RWPE2 (cell line): ENCODE data around the gene SLC39A11.

Source experiments
- ATAC-seq: fragments of 200-7000 bp; cut with Tn5 transposase; 3 replicates; pipeline ENCODE4 v1.9.1; 2021; ENCODE audit warnings: low read depth
- DNase-seq: peaks from one replicate; pipeline ENCODE4 v3.0.0-alpha.2; 2020; ENCODE audit warnings: low spot score
- H3K27ac ChIP-seq: fragments of 450-650 bp; 2 replicates; pipeline ENCODE4 v1.5.1; 2017; ENCODE audit warnings: mild to moderate bottlenecking; ENCODE audit not compliant: poor library complexity, severe bottlenecking
- H3K27me3 ChIP-seq: fragments of 250-450 bp; sonication (Bioruptor Pico); 2 replicates; pipeline ENCODE4 v1.5.1; 2021; ENCODE audit warnings: mild to moderate bottlenecking, moderate library complexity; ENCODE audit not compliant: insufficient read depth, poor library complexity, severe bottlenecking
- H3K36me3 ChIP-seq: fragments of 250-450 bp; sonication (Bioruptor Pico); 2 replicates; pipeline ENCODE4 v1.5.1; 2020; ENCODE audit warnings: low read depth, mild to moderate bottlenecking, moderate library complexity
- H3K4me1 ChIP-seq: fragments of 250-450 bp; sonication (Bioruptor Pico); 2 replicates; pipeline ENCODE4 v1.5.1; 2021; ENCODE audit warnings: mild to moderate bottlenecking, moderate library complexity; ENCODE audit not compliant: insufficient read depth, poor library complexity, severe bottlenecking
- H3K4me3 ChIP-seq: fragments of 250-450 bp; sonication (Bioruptor Pico); 2 replicates; pipeline ENCODE4 v1.5.1; 2021; ENCODE audit warnings: mild to moderate bottlenecking, moderate library complexity; ENCODE audit not compliant: severe bottlenecking
- H3K9me3 ChIP-seq: fragments of 250-450 bp; sonication (Bioruptor Pico); 2 replicates; pipeline ENCODE4 v1.5.1; 2021; ENCODE audit warnings: mild to moderate bottlenecking, moderate library complexity; ENCODE audit not compliant: severe bottlenecking
- CTCF ChIP-seq: fragments of 450-650 bp; IDR thresholded peaks from one replicate; pipeline ENCODE4 v1.5.1; 2017; ENCODE audit warnings: mild to moderate bottlenecking, moderate library complexity; ENCODE audit not compliant: poor library complexity, severe bottlenecking

Gene SLC39A11

GRCh38 chr17:72761431-72761830 is 331.1 kb downstream of the SLC39A11 start:
- Histone ChIP-seq H3K27me3 (no peaks in the 10 kb centered on the region), H3K9me3 (no peaks in the 10 kb centered on the region), H3K36me3 (no peaks in the 10 kb centered on the region), H3K27ac (no peak overlapping the region), H3K4me3 (no peak overlapping the region), H3K4me1 (no peaks in the 10 kb centered on the region)
- ATAC-seq (no peak), DNase-seq (no peak)
- TF ChIP-seq CTCF, result no peak

- DNase-seq (no peak), ATAC-seq (no peak)
- no peak overlapping the region for H3K4me3 ChIP-seq
- no peaks in the 10 kb centered on the region for H3K4me1 ChIP-seq
- no peaks in the 10 kb centered on the region for H3K36me3 ChIP-seq
- TF ChIP-seq CTCF, result no peak
- H3K27me3 ChIP-seq, result no peaks in the 10 kb centered on the region
- H3K27ac ChIP-seq, result no peak overlapping the region
- H3K9me3 ChIP-seq, result no peaks in the 10 kb centered on the region
Observed at GRCh38 chr17:72760368-72760767, 332.1 kb downstream of the SLC39A11 start.

GRCh38 chr17:72759301-72759700 is 333.2 kb downstream of the SLC39A11 start:
- DNase-seq (no peak), ATAC-seq (no peak)
- no peak overlapping the region for H3K4me3 ChIP-seq
- no peaks in the 10 kb centered on the region for H3K4me1 ChIP-seq
- no peak overlapping the region for H3K27ac ChIP-seq
- TF ChIP-seq CTCF, result no peak
- H3K36me3 ChIP-seq, result no peaks in the 10 kb centered on the region
- H3K9me3 ChIP-seq, result no peaks in the 10 kb centered on the region
- no peaks in the 10 kb centered on the region for H3K27me3 ChIP-seq

- H3K4me3 ChIP-seq, result no peak overlapping the region
- H3K27me3 ChIP-seq, result no peaks in the 10 kb centered on the region
- no peaks in the 10 kb centered on the region for H3K9me3 ChIP-seq
- TF ChIP-seq CTCF, result no peak
- DNase-seq (no peak), ATAC-seq (no peak)
- H3K4me1 ChIP-seq, result no peaks in the 10 kb centered on the region
- H3K27ac ChIP-seq, result no peak overlapping the region
- H3K36me3 ChIP-seq, result no peaks in the 10 kb centered on the region
Observed at GRCh38 chr17:72756256-72756655, 336.2 kb downstream of the SLC39A11 start.

GRCh38 chr17:72754513-72754912 is 338.0 kb downstream of the SLC39A11 start:
- Histone ChIP-seq H3K36me3 (no peaks in the 10 kb centered on the region), H3K9me3 (no peaks in the 10 kb centered on the region), H3K27me3 (no peaks in the 10 kb centered on the region), H3K27ac (no peak overlapping the region), H3K4me3 (no peak overlapping the region), H3K4me1 (no peaks in the 10 kb centered on the region)
- TF ChIP-seq CTCF, result no peak
- ATAC-seq, result peak; percentile 74
- no peak for DNase-seq
